GM12874 (cell line): ENCODE results near the gene RASL10A.
A peak's percentile ranks its signal among the peaks of the same experiment; 100 is the strongest.

Source experiments
- CTCF ChIP-seq: IDR thresholded peaks from 2 replicates; pipeline ENCODE4 v1.5.1; 2011; ENCODE audit warnings: low read depth, mild to moderate bottlenecking, control low read depth, low read length, moderate library complexity; ENCODE audit not compliant: insufficient read depth

RASL10A gene

GRCh38 chr22:29325356-29325755 is 9.9 kb upstream of the RASL10A start:
- no peak for TF ChIP-seq CTCF

- TF ChIP-seq CTCF: no peak
These were observed 8.1 kb upstream of the RASL10A start for GRCh38 chr22:29323641-29324040.

GRCh38 chr22:29320546-29320945 is 5.0 kb upstream of the RASL10A start:
- 0 out of 2 replicates have a peak, but pooled peaks have one; percentile 2 for TF ChIP-seq CTCF

GRCh38 chr22:29319072-29319471 is 3.6 kb upstream of the RASL10A start:
- TF ChIP-seq CTCF: no peak

GRCh38 chr22:29317827-29318454 is 2.4 kb upstream of the RASL10A start:
- TF ChIP-seq CTCF: no peak

- TF ChIP-seq CTCF: no peak
These were observed 788 bp upstream of the RASL10A start for GRCh38 chr22:29316141-29316828.

- no peak for TF ChIP-seq CTCF
These were observed 786 bp downstream of the RASL10A start for GRCh38 chr22:29314537-29315285.
